Measurements from ENCODE around the gene ZDHHC11B.
"Not testable (repeated sequence)": the region's sequence is repeated elsewhere in the genome, so short reads cannot be mapped to it uniquely, and the experiment has no call there.

Gene ZDHHC11B

GRCh38 chr5:783881-784427 lies 575 bp downstream of the ZDHHC11B start:
- not testable (repeated sequence) for DNase-seq

GRCh38 chr5:783049-783802 lies 1.3 kb downstream of the ZDHHC11B start:
- not testable (repeated sequence) for DNase-seq

- DNase-seq, result not testable (repeated sequence)
These were observed 2.2 kb downstream of the ZDHHC11B start for GRCh38 chr5:782356-782755.

- not testable (repeated sequence) for DNase-seq
These were observed 4.0 kb downstream of the ZDHHC11B start for GRCh38 chr5:780571-780970.

- DNase-seq, result not testable (repeated sequence)
These were observed 5.6 kb downstream of the ZDHHC11B start for GRCh38 chr5:778967-779366.

- not testable (repeated sequence) for DNase-seq
These were observed 6.1 kb downstream of the ZDHHC11B start for GRCh38 chr5:778421-778820.

GRCh38 chr5:777756-778161 lies 6.8 kb downstream of the ZDHHC11B start:
- DNase-seq, result no peak

GRCh38 chr5:776862-777711 lies 7.4 kb downstream of the ZDHHC11B start:
- no peak for DNase-seq

GRCh38 chr5:775961-776861 lies 8.3 kb downstream of the ZDHHC11B start:
- no peak for DNase-seq

GRCh38 chr5:775595-775960 lies 9.0 kb downstream of the ZDHHC11B start:
- not testable (repeated sequence) for DNase-seq

GRCh38 chr5:774854-775505 lies 9.5 kb downstream of the ZDHHC11B start:
- not testable (repeated sequence) for DNase-seq

GRCh38 chr5:774304-774703 lies 10.2 kb downstream of the ZDHHC11B start:
- not testable (repeated sequence) for DNase-seq

GRCh38 chr5:773517-774264 lies 10.8 kb downstream of the ZDHHC11B start:
- no peak for DNase-seq

- DNase-seq, result not testable (repeated sequence)
These were observed 11.6 kb downstream of the ZDHHC11B start for GRCh38 chr5:772931-773330.

- not testable (repeated sequence) for DNase-seq
These were observed 12.0 kb downstream of the ZDHHC11B start for GRCh38 chr5:772547-772890.

GRCh38 chr5:771841-772546 lies 12.5 kb downstream of the ZDHHC11B start:
- not testable (repeated sequence) for DNase-seq

- not testable (repeated sequence) for DNase-seq
These were observed 13.3 kb downstream of the ZDHHC11B start for GRCh38 chr5:771087-771781.

GRCh38 chr5:770585-770984 lies 13.9 kb downstream of the ZDHHC11B start:
- DNase-seq, result not testable (repeated sequence)

- DNase-seq, result not testable (repeated sequence)
These were observed 14.9 kb downstream of the ZDHHC11B start for GRCh38 chr5:769485-770145.

Data from inflammatory macrophage treated with lipopolysaccharide for 1 hour (primary cell).